Activated T-cell treated with anti-CD3 and anti-CD28 coated beads, Interleukin-2, amount 50 U/mL, for 72 hours (primary cell): ENCODE results near the gene NUP210. TPM values are rescaled to one million over a fixed set of nuclear protein-coding genes. Genes with fewer than 3 reads are reported as not detected.

Source experiments
- ATAC-seq, 2 donors: fragments of 150-1000 bp; cut with Tn5 transposase; replicated peaks in 1 of 2; 2 replicates each; pipeline ENCODE4 v1.10.0; 2021; ENCODE audit warnings: moderate library complexity in 2 of 2, mild to moderate bottlenecking in 1 of 2
- DNase-seq, 2 donors: peaks; one replicate each; pipeline ENCODE4 v3.0.0; 2021 to 2022; ENCODE audit warnings: mixed read lengths in 1 of 2
- H3K27ac Mint-ChIP-seq: one replicate; pipeline ENCODE4 v1.8.0; 2022; ENCODE audit warnings: mild to moderate bottlenecking, moderate library complexity, mixed read lengths
- H3K27me3 Mint-ChIP-seq: one replicate; pipeline ENCODE4 v1.8.0; 2022; ENCODE audit warnings: low read depth, mixed read lengths
- H3K36me3 Mint-ChIP-seq, 2 donors: one replicate each; pipeline ENCODE4 v1.8.0; 2022; ENCODE audit warnings: mixed read lengths in 2 of 2, mild to moderate bottlenecking in 1 of 2; ENCODE audit not compliant: insufficient read depth in 2 of 2
- H3K4me1 Mint-ChIP-seq: one replicate; pipeline ENCODE4 v1.8.0; 2022; ENCODE audit warnings: low read depth, mixed read lengths
- H3K4me3 Mint-ChIP-seq, 2 donors: one replicate each; pipeline ENCODE4 v1.8.0; 2022; ENCODE audit warnings: mild to moderate bottlenecking in 2 of 2, mixed read lengths in 2 of 2, moderate library complexity in 2 of 2
- H3K9me3 Mint-ChIP-seq, 2 donors: one replicate each; pipeline ENCODE4 v1.8.0; 2022; ENCODE audit warnings: mixed read lengths in 2 of 2
- total RNA-seq, 2 donors: library from RNA; stranded (reverse); gene quantifications; one replicate each; pipeline ENCODE4 v1.2.3, GENCODE V29; 2022

Gene NUP210
- total RNA-seq, 2 donors from 2014 or later: 138 to 144 TPM

DNA sequence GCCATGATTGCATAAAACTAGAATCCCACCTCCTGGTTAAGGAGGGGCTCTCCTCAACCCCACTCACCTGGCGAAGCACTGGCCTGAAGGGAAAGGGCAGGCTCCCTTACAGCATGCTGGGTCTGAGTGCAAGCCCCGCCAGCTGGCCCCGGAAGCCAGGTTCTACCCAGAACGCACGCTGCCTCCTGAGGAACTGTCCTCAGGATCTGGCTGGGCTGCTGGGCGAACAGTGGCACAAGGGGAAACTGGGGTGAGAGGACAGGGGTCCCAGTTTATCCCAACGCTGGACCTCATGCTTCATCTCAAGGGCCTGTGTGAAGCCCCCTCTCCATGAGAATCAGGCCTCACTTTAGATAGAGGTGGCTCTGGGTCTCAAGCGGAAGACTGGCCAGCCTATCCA lies 47.5 kb downstream of the NUP210 start:
- no peak overlapping the region for H3K4me3 Mint-ChIP-seq
- no peaks in the 10 kb centered on the region for H3K4me1 Mint-ChIP-seq
- H3K27me3 Mint-ChIP-seq: no peaks in the 10 kb centered on the region
- ATAC-seq (no peak), DNase-seq (no peak)
- H3K36me3 Mint-ChIP-seq: peaks cover 14 to 27% of the 10 kb centered on the region in 2 donors
- H3K9me3 Mint-ChIP-seq: no peaks in the 10 kb centered on the region
- no peak overlapping the region for H3K27ac Mint-ChIP-seq

DNA sequence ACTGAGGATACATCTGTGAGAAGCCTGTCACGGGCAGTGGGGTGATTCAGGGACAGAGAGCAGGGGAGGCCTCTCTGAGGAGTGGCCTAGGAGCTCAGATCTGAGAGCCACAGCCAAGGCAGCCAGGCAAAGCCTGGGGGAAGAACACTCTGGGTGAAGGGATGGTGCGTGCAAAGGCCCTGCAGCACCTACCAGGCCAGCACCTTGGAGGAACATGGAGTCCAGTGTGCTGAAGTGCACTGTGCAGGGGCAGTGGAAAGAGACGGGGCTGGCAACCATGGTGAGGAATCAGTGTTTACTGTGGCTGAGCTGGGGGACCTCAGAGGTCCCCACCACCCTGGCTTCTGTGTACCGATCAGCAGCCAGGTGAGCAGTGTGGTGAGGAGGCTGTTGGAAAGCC lies 48.0 kb downstream of the NUP210 start:
- no peak overlapping the region for H3K4me3 Mint-ChIP-seq
- no peaks in the 10 kb centered on the region for H3K4me1 Mint-ChIP-seq
- H3K27me3 Mint-ChIP-seq: no peaks in the 10 kb centered on the region
- H3K27ac Mint-ChIP-seq: no peak overlapping the region
- no peak for ATAC-seq
- no peaks in the 10 kb centered on the region for H3K9me3 Mint-ChIP-seq
- peaks cover 14 to 27% of the 10 kb centered on the region in 2 donors for H3K36me3 Mint-ChIP-seq
- no peak for DNase-seq

DNA sequence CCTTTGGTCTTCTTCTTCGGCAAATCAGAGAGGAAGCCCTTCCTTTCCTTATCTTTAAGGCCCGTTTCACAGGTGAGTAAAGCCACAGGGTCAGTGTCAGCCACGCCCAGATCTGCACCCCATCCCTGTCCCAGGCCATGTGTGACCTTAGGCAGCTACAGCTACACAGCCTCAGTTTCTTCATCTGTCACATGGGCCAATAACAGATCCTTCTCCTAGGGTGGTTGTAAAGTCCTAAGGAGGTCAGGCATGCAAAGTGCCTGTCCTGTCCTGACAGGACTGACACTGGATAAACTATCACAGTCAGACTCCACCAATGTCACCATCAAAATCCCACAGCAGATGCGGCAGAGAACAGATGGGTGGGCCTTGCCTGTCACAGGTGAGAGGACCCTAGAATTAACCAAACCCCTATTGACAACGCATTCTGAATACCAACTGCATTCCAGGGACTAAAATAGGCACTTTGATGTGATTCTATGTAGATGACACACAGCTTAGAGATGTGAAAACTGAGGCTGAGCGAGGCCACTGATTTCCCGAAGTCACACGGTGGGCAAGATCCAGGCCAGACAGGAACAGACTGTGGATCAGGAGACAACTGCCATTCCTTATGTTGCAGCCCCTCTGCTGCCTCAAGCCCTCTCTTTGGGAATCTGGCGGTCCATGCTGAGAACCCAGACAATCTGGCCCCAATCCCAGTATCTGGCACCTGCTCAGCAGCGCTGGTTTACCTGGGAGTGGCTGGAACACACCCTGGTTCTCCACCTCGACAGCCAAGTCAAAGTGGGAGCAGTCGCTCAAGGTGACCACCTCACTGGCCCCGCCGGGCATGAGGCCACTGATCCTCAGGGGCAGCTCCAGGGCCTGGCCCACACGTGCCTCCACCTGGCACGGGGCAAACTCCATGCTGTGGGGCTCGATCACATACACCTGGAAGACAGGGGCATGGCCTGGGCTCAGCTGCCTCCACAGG lies 48.7 kb downstream of the NUP210 start:
- DNase-seq (no peak), ATAC-seq (no peak)
- Mint-ChIP-seq H3K4me1 (no peaks in the 10 kb centered on the region), H3K4me3 (no peak overlapping the region), H3K27ac (peak overlapping the region; percentile 36), H3K36me3 (peaks cover 14 to 27% of the 10 kb centered on the region in 2 donors), H3K27me3 (no peaks in the 10 kb centered on the region), H3K9me3 (no peaks in the 10 kb centered on the region)

DNA sequence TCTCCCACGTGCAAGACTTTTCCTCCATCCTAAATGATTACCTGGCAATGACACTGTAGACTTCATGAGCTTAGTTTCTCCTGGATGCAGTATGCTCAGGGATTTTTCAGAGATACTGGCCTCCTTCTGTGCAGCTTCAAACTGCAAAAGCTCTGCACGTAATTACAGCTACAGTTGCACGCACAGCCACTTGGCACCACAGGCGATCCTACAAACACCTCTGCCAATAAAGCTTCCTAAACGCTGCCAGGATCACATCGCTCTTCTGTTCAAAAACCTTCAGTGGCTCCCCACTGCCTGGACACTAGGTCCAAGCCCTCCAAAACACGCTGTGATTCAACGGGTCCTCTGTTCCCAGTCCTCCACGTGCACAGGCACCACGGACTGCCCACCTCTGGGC lies 49.5 kb downstream of the NUP210 start:
- no peak for DNase-seq
- Mint-ChIP-seq H3K4me1 (no peaks in the 10 kb centered on the region), H3K36me3 (peaks cover 14 to 28% of the 10 kb centered on the region in 2 donors), H3K27ac (peak overlapping the region; percentile 36), H3K9me3 (no peaks in the 10 kb centered on the region), H3K4me3 (no peak overlapping the region), H3K27me3 (no peaks in the 10 kb centered on the region)
- no peak for ATAC-seq

DNA sequence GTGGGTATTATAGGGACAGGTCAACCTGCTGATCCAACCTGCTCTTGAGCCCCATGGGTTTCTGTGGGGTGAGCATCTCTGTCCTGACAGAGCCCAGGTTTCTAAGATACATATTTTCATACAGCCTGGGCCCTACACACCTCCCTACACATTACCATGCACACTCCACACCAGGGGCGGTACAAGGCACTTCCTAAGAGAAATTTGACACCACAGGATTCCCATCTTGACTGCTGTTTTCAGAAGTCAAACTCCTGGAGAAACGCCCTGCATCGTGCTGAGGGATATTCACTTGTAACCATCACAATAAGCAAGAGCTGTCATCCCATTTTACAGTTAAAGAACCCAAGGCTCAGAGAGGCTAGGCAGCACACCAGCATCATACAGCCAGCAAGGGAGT lies 50.1 kb downstream of the NUP210 start:
- Mint-ChIP-seq H3K4me1 (no peaks in the 10 kb centered on the region), H3K9me3 (no peaks in the 10 kb centered on the region), H3K36me3 (peaks cover 14 to 28% of the 10 kb centered on the region in 2 donors), H3K4me3 (no peak overlapping the region), H3K27ac (no peak overlapping the region), H3K27me3 (no peaks in the 10 kb centered on the region)
- no peak for ATAC-seq
- DNase-seq: no peak

DNA sequence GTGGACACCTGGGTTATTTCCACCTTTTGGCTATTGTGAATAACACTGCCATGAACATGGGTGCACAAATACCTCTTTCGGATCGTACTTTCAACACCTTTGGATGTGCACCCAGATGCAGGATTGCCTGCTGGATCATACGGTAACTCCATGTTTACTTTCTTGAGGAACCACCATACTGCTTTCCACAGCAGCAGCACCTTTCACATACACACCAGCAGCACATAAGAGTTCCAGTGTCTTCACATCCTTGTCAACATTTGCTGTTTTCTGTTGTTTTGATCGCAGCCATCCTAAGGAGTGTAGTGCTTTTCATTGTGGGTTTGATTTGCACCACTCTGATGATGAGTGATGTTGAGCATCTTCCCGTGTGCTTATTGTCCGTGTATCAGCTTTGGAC lies 51.3 kb downstream of the NUP210 start:
- H3K4me3 Mint-ChIP-seq: no peak overlapping the region

DNA sequence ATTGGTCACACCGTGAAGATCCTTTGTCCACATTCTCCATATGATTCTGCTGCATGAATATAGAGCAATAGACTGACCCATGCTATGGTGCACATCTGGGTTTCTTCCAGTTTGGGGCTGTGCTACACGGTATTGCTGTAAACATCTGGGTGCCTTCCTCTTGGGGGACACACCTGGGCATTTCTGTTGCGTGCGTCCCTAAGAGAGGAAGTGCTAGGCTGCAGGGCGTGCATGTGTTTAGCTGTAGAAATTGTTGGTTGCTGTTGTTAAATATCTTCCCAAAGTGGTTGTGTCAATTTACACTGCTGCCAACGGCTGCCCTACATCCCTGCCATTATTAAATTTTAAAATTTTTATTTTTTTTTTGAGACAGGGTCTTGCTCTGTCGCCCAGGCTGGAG lies 52.4 kb downstream of the NUP210 start:
- H3K27ac Mint-ChIP-seq: no peak overlapping the region
- no peaks in the 10 kb centered on the region for H3K27me3 Mint-ChIP-seq
- H3K36me3 Mint-ChIP-seq: peaks cover 15 to 35% of the 10 kb centered on the region in 2 donors
- no peak overlapping the region for H3K4me3 Mint-ChIP-seq
- no peaks in the 10 kb centered on the region for H3K9me3 Mint-ChIP-seq
- ATAC-seq (no peak), DNase-seq (no peak)
- H3K4me1 Mint-ChIP-seq: no peaks in the 10 kb centered on the region

More for the DNA sequence above, 51.3 kb downstream of the NUP210 start:
- H3K9me3 Mint-ChIP-seq: no peaks in the 10 kb centered on the region
- ATAC-seq: no peak
- DNase-seq: no peak
- no peak overlapping the region for H3K27ac Mint-ChIP-seq
- no peaks in the 10 kb centered on the region for H3K4me1 Mint-ChIP-seq
- no peaks in the 10 kb centered on the region for H3K27me3 Mint-ChIP-seq
- H3K36me3 Mint-ChIP-seq: peaks cover 14 to 34% of the 10 kb centered on the region in 2 donors

DNA sequence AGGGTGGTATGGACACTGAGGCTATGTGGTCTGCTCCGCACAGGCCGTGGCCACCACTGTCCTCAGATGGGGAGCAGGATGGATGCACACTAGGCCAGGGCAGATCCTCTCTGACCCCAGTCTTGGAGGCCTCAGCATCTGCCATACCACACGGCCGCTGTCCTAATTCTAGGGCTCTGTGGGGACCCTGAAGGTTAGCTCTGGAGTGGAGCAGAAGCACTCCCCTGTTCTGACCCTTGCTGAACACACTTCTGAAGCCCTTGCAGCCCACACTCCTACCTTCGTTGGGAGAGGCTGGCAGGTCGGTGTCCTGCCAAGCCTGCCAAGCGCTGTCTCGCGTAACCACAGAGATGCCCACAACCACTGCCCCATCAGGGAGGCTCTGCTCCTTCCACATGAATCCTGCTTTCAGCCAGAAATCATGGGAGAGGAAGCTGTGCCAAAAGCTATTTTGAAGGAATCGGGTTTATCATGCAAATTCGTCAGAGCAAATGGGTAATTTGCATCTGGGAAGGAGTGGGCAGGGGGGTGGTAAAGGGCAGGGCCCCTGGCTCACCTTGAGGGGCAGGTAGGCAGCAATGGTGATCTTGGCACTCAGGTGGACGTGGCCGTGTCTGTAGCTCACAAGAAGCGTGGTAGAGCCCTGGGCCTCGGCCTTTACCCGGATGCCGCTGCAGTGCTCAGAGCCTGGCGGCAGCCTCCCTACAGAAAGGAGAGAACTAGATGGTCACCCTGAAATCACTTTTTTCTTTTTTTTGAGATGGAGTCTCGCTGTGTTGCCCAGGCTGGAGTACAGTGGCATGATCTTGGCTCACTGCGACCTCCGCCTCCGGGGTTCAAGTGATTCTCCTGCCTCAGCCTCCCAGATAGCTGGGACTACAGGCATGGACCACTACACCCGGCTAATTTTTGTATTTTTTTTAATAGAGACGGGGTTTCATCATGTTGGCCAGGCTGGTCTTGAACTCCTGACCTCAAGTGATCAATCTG lies 54.4 kb downstream of the NUP210 start:
- Mint-ChIP-seq H3K27me3 (no peaks in the 10 kb centered on the region), H3K36me3 (peaks cover 5 to 27% of the 10 kb centered on the region in 2 donors), H3K9me3 (no peaks in the 10 kb centered on the region), H3K4me1 (no peaks in the 10 kb centered on the region), H3K4me3 (no peak overlapping the region), H3K27ac (no peak overlapping the region)
- ATAC-seq (peak in 1 of 2 donors; percentile 23), DNase-seq (no peak)

DNA sequence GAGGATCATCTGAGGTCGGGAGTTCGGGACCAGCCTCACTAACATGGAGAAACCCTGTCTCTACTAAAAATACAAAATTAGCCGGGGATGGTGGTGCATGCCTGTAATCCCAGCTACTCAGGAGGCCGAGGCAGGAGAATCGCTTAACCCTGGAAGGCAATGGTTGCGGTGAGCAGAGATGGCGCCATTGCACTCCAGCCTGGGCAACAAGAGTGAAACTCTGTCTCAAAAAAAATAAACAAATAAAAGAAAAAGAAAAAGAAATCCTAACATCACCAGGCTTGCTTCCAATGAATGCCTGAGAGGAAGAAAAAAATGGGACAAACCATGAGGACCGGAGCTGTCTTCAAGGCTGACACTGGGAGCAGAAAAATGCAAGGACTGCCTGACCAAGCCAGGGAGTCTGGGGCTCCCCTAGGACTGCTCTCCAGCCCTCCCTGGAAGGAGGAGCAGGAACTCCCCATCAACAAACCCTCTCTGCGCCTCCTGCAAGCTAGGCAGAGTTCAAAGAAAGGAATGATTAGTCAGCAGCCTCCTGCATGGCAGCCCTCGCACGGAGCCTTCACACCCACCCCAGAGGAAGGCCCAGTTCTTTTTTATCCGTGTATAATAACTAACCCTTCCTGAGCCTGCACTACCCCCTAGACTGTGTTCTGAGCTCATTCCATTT lies 55.4 kb downstream of the NUP210 start:
- Mint-ChIP-seq H3K36me3 (peaks cover 5 to 26% of the 10 kb centered on the region in 2 donors), H3K27ac (peak overlapping the region; percentile 63)

DNA sequence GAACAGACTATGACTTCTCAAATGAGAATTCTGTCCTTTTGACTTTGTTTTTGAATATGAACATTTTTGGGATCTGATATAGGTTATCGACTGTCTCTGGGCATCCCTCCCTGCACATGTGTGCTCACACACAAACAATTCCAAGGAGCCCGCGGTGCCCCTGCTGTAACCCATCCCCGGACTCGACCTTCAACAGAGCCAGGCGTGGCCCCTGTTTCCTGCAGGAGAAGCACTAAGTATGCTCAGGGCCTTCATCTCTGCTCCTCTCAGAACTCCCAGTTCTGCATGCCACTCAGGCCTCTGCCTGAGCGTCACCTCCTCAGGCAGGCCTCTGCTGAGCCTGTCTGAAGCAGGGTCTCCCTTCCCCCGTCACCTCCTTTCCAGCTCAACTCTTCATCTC lies 57.6 kb downstream of the NUP210 start:
- no peak overlapping the region for H3K4me3 Mint-ChIP-seq
- H3K27me3 Mint-ChIP-seq: no peaks in the 10 kb centered on the region
- H3K4me1 Mint-ChIP-seq: no peaks in the 10 kb centered on the region
- ATAC-seq (no peak), DNase-seq (no peak)
- H3K27ac Mint-ChIP-seq: peak overlapping the region; percentile 24
- no peaks in the 10 kb centered on the region for H3K9me3 Mint-ChIP-seq
- peaks cover 5 to 24% of the 10 kb centered on the region in 2 donors for H3K36me3 Mint-ChIP-seq

More for the DNA sequence above, 55.4 kb downstream of the NUP210 start:
- Mint-ChIP-seq H3K27me3 (no peaks in the 10 kb centered on the region), H3K4me3 (no peak overlapping the region), H3K4me1 (no peaks in the 10 kb centered on the region), H3K9me3 (no peaks in the 10 kb centered on the region)
- ATAC-seq (no peak), DNase-seq (no peak)

DNA sequence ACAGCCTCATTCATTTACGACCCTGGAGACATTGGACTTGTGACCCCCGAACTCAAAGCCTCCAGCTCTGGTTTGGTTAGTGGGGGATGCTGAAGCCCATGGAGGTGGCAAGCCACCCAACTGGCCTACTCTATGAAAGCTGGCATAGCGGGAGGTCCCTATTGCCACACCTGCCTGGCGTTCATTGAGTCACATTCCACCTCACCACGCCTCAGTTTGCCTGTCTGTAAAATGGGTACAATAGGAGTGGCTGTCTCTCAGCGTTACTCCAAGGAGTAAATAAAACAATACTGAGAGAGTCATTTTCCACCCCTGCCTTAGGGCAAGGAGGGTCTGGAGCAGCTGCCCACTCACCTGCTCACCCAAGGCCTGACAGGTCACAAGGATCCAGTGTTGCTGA lies 60.2 kb downstream of the NUP210 start:
- DNase-seq (no peak), ATAC-seq (no peak)
- Mint-ChIP-seq H3K27me3 (no peaks in the 10 kb centered on the region), H3K4me3 (no peak overlapping the region), H3K9me3 (no peaks in the 10 kb centered on the region), H3K27ac (no peak overlapping the region), H3K4me1 (peaks cover 4% of the 10 kb centered on the region), H3K36me3 (peaks cover 5 to 24% of the 10 kb centered on the region in 2 donors)

DNA sequence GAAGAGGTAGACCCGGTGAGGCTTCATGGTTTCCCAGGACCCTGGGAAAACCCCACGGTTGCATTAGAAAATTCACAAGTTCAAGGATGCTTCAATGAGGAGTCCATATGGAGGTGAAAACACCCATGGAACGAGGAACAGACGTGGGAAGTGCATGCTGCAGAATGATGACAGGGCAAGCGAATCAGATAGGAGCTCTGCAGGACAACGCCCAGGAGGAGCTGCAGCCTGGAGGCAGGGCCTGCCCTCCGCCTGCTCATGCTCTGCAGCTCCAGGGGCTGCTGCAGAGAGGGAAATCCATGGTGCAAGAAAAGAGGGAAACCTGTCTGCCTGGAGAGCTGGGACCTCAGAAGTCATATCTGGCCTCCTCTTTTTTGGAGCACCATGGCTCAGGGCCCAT lies 61.5 kb downstream of the NUP210 start:
- DNase-seq (no peak), ATAC-seq (no peak)
- Mint-ChIP-seq H3K4me3 (no peak overlapping the region), H3K4me1 (peaks cover 15% of the 10 kb centered on the region), H3K27ac (no peak overlapping the region), H3K36me3 (peaks cover 5 to 19% of the 10 kb centered on the region in 2 donors), H3K27me3 (no peaks in the 10 kb centered on the region), H3K9me3 (no peaks in the 10 kb centered on the region)
